ENCODE measurements around the gene AATK. TPM values are rescaled to one million over a fixed set of nuclear protein-coding genes. Genes with fewer than 3 reads are reported as not detected.

Gene AATK, protein sequence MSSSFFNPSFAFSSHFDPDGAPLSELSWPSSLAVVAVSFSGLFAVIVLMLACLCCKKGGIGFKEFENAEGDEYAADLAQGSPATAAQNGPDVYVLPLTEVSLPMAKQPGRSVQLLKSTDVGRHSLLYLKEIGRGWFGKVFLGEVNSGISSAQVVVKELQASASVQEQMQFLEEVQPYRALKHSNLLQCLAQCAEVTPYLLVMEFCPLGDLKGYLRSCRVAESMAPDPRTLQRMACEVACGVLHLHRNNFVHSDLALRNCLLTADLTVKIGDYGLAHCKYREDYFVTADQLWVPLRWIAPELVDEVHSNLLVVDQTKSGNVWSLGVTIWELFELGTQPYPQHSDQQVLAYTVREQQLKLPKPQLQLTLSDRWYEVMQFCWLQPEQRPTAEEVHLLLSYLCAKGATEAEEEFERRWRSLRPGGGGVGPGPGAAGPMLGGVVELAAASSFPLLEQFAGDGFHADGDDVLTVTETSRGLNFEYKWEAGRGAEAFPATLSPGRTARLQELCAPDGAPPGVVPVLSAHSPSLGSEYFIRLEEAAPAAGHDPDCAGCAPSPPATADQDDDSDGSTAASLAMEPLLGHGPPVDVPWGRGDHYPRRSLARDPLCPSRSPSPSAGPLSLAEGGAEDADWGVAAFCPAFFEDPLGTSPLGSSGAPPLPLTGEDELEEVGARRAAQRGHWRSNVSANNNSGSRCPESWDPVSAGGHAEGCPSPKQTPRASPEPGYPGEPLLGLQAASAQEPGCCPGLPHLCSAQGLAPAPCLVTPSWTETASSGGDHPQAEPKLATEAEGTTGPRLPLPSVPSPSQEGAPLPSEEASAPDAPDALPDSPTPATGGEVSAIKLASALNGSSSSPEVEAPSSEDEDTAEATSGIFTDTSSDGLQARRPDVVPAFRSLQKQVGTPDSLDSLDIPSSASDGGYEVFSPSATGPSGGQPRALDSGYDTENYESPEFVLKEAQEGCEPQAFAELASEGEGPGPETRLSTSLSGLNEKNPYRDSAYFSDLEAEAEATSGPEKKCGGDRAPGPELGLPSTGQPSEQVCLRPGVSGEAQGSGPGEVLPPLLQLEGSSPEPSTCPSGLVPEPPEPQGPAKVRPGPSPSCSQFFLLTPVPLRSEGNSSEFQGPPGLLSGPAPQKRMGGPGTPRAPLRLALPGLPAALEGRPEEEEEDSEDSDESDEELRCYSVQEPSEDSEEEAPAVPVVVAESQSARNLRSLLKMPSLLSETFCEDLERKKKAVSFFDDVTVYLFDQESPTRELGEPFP (N-terminal part only)
- 0.99 and 1.5 TPM in 2 replicates for total RNA-seq

DNA sequence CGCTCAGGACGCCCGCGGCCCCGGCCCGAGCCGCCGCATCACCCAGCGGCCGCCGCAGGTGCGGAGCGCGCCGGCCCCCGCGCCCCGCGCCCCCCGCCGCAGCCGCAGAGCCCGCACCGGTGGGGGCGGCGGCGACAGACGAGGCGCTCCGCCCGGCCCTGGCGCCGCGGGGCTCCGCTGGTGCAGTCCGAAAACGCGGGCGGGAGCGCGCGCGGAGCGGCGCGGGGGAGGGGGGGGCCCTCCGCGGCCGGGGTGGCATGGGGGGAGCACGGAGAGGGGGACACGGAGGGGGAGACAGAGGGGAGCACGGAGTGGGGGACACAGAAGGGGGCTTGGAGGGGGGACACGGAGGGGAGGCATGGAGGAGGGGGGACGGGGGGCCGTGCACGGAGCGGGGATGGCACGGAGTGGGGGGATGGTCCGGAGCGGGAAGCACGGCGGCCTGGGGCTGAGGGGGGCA lies at the start of gene AATK:
AATK (minus strand) TSS at position 189 of the 460 bp plus-strand sequence. CDS start 229 bp downstream, outside the sequence.
- DNase-seq (ENCODE audit: low read depth in 2 of 2): no peak

DNA sequence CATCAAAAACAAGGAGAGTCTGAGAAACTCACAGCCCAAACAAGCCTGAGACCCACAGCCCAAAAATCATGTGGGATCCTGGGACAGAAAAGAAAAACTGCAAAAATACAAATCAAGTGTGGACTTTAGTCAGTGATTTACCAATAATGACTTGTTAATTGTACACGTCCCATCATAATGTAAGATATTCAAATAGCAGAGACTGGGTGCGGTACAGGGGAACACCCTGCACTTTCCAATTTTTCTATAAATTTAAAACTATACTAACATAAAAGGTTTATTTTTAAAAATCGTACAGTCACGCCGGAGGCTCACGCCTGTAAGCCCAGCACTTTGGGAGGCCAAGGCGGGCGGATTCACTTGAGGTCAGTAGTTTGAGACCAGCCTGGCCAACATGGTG lies 48.0 kb upstream of the AATK start:
- DNase-seq (ENCODE audit: low read depth in 2 of 2): no peak

DNA sequence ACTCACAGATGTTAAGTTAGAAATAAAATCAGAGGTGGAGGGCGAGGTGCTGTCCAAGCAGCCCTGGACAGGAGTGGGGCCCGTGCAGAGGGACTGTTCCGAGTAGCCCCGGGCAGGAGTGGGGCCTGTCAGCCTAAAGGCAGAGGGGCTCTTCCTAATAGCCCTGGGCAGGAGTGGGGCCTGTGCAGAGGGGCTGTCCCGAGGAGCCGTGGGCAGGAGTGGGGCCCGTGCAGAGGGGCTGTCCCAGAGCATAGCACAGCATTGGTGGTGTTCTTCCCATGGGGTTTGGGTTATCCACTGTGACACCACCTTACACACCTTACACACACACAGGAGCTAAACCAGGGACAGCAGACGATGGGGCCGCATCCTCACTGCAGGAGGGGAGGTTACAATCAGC lies 46.3 kb upstream of the AATK start:
- DNase-seq (ENCODE audit: low read depth in 2 of 2): no peak

DNA sequence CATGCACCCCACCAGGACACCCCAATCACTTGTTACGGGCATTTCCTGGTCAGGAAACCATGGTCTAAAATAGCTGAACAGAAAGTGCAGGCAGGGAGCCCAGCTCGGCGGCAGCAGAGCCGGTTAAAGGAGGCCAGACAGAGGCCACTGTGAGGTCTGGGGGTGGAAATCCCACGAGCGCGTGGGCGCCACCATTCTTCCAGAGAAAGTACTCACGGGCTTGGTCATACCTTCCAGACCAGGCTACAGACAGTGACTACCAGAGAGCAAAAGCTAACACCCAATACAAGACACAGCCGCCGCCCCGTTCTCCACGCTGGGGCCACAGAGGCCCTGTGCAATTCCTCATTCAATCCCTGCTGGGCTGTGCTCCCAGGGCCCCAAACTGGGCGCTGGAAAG lies 44.8 kb upstream of the AATK start:
- DNase-seq (ENCODE audit: low read depth in 2 of 2): peak; percentile 40 to 71

DNA sequence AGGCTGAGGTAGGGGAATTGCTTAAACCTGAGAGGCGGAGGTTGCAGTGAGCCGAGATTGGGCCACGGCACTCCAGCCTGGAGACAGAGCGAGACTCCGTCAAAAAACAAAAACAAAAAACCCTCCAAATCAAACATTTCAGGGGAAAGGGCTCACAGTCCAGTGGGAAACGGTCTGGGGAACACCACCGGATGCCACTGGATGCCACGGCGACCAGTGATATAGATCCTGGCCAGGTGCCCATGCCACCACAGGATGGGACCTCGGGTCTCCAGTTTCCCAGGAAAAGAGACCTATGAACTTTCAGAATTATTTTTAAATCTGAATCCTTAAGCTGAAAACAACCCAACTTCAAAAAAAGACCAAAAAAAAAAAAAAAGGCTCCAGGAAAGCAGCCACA lies 44.4 kb upstream of the AATK start:
- peak in 1 of 2 donors; percentile 70 for DNase-seq (ENCODE audit: low read depth in 2 of 2)

DNA sequence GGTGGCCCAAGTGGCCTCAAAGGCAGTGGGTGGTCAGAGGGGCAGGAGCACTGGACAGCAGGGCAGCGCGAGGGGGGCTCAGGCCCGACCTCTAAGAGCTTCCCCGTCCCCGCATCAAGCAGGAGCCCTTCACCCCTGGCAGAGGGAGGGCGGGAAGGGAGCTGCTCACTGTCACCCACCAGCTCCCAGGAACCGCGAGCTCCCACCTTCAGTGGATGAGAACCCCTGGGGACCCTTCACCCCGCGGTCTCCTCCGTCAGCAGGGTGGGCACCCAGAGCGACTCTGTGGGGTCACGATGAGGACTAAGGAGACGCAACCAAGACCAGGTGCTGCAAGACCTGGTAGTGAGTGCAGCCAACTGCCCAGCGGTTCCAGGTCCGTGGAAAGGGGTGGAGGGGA lies 43.1 kb upstream of the AATK start:
- no peak for DNase-seq (ENCODE audit: low read depth in 2 of 2)

DNA sequence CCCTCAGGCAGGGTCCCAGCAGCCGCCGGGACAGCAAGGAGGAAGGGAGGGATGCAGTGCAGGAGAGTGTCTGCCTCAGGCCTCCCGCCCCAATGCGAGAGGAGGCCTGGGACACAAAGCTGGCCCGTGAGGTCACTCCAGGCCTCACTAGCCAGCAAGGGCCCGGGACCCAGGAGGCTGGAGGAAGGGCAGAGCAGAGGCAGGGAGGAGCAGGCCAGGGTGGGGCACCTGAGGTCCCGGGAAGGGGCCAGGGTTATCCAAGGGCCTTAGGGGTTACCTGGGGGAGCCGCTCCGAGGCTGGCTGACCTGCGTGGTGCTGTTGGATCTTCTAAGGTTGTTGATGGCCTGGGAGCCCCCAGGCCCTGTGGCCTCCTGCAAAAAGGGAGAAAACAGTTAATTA lies 42.6 kb upstream of the AATK start:
- DNase-seq (ENCODE audit: low read depth in 2 of 2): no peak

DNA sequence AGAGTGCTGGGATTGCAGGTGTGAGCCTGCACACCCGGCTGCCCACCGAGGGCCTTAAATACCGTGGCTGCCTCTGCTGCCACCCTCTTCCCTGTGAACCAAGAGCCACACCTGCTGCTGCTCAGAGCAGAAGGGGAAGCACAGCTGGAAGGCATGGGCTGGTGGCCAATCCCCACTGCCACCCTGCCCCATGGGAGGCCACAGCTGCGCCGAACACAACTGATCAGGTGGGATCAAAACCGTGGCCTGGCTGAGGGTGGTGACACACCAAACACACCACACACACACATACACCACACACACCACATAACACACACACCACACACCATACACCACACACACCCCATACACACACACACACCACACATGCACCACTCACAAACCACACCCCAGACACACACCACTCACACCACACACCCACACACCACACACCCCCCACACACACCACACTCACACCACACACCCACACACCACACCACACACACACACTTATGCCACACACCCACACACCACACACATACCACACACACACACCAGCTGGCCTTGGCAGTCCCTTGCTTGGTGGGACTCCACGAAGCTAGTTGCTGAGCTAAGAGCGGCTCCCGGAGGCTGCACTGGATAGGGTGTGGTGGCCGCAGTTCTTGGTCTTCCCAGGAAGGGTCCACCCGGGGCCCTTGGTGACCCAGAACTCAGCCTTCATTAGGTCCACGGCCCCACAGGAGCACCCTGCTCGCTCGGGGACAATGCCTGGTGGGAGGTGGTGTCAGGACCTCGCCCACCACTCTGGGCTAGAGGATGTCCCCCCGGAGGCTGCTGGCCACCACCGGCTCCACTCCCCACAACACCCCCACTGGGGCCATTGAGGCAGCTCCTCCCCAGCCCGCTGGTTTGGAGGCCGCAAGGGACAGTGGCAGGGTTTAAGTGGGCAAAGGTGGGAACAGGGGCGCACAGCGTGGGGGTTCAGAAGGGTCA lies 41.9 kb upstream of the AATK start:
- DNase-seq (ENCODE audit: low read depth in 2 of 2): no peak

DNA sequence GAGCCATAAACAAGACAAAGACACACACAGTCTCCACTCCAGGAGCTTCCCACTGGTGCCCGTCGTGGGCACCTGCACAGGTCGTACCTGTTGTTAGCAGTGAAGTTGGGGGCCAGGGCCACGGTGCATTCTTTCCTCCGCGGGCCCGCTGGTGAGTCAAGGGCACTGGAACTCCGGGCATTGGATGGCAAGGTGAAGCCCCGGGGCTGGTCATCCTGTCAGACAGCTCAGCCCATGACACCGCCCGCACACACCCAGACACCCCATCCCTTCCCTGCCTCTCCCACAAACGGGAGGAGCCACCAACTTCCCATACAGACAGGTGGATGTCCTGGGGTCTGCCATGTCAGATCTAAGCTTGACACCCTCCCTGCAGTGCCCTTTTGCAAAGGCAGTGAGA lies 40.6 kb upstream of the AATK start:
- no peak for DNase-seq (ENCODE audit: low read depth in 2 of 2)

DNA sequence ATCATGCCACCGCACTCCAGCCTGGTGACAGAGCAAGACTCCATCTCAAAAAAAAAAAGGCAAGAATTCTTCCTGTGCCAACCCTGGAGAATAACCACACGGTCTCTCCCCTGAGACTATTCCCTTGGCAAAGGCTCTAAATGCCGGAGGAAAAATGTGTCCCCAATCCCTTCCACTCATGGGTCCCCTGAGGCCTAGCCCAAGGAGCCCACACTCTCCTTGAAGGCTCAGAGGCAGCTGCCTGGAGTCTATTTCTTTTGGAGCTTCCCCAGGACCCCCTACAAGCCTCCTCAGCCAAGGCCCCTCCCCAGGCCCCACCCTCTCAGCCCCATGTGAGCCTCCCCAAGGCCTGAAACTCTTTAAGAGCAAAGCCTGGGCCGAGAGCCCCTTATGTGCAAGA lies 40.1 kb upstream of the AATK start:
- no peak for DNase-seq (ENCODE audit: low read depth in 2 of 2)

DNA sequence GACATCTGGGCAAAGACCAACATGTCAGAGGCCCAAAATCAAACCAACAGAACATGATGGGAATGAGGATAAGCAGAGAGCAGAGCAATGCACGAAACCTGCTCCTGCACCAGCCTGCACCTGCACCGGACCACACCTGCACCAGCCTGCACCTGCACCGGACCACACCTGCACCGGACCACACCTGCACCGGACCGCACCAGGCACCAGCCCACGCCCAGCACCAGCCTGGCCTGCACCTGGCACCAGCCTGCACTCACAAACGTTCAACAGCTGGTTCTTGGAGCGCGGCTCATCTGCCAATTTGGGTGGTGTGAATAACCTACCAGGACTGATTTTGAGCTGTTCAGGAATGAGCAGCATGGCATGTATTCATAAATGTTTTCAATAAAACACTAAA lies 38.6 kb upstream of the AATK start:
- no peak for DNase-seq (ENCODE audit: low read depth in 2 of 2)

DNA sequence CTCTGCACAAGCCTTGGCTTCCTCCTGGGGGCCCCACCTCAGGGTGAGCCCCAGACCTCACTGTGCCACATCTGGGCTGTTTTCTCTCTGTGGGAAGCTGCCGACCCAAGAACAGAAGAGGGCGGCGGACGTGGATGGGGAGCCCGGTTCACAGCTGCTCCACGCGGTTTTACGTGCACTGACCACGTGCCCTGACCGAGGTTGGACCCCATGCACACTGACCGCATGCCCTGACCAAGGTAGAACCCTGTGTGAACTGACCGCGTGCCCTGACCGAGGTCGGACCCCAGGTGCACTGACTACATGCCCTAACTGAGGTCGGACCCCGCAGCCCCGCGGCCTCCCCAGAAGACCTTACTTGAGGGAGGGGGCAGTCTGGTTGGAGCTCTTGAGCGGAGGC lies 37.1 kb upstream of the AATK start:
- no peak for DNase-seq (ENCODE audit: low read depth in 2 of 2)

DNA sequence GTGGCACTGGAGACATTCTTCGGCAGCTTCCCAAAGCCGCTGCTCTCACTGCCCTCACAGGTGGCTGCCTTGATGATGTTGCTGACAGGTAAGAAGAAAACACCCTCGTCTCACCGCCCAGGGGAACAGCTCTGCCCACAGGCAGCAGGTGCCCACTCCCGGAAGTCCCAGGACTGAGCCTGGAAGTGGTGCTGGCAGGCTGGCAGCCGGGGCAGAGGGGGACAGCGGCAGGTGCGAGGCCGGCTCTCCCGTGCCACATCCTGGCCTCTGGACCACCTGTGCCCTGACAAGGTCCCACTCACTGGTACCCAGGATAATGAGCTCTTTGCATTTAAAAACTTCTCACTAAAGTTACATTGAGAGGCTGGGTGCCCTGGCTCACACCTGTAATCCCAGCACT lies 36.3 kb upstream of the AATK start:
- no peak for DNase-seq (ENCODE audit: low read depth in 2 of 2)

DNA sequence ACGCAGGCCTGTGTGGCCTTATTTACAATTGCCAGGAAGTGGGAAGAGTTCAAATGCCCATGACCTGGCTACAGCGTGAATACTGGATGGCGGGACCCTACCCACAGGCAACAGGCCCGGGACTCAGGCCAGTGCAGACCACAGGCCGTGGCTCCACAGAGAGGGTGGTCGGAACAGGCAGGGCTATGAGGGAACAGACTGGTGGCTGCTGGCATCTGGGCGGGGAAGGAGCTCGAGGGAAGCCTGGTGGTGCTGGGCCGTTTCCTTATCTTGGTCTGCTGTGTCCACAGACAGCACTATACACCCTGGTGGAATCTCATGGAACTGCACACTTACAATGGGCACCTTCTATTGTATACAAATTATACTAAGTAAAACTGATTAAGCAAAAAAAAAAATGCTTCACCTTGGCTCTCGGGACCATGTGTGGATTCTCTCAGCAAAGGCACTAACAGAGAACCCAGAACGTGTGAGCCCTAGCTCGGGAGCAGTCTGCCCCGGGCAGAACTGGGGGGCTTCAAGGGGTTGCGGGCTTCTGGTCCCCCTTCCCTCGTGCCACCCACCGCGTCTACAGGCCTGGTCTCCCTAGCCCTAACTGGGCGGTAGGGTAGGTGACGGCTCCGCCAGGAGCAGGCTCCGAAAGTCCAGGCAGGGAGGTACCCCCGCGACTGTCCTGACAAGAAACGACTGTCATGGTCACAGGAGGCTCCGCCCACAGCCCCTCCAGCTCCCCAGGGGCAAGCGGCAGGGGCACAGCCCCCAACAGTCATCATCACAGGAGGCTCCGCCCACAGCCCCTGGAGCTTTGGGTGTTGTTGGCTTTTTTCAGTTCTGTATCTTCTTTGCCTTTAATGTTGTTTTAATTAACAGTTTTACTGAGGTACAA lies 34.9 kb upstream of the AATK start:
- DNase-seq (ENCODE audit: low read depth in 2 of 2): peak; percentile 79 to 84

DNA sequence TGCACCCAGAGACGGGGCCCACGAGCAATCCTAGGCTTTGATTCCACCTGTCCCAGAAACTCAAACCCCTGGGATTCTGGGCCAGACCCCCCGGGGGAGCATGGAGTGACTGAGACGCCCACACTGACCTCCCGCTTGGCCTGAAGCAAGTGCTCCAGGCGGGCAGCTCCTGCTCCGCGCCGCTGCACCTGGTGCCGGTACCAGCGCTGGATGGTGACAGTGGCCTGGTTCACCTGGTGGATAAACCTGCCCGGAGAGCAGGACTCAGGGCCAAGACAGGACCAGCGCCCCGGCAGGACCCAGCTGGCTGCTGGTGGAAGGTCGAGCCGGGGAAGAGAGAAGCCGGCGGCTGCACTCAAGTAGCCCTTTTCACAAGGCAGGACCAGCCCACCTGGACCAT lies 34.2 kb upstream of the AATK start:
- DNase-seq (ENCODE audit: low read depth in 2 of 2): no peak

DNA sequence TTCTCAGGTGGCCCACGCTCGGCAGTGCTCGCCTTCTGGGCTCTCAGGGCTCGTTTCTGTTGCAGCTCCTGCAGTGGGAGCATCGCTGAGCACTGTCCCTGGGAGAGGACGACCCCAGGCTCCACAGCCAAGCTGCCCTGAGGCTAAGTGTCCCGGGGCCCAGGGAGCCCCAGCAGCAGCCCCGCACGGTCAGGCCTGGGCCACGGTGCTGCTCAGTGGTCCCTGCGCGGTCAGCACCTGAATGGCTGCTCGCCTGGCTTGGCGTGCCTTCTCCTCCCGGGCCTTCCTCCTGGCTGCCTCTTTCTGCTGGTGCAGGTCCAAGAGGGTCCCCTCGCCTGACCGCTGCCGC lies 33.4 kb upstream of the AATK start:
- no peak for DNase-seq (ENCODE audit: low read depth in 2 of 2)

DNA sequence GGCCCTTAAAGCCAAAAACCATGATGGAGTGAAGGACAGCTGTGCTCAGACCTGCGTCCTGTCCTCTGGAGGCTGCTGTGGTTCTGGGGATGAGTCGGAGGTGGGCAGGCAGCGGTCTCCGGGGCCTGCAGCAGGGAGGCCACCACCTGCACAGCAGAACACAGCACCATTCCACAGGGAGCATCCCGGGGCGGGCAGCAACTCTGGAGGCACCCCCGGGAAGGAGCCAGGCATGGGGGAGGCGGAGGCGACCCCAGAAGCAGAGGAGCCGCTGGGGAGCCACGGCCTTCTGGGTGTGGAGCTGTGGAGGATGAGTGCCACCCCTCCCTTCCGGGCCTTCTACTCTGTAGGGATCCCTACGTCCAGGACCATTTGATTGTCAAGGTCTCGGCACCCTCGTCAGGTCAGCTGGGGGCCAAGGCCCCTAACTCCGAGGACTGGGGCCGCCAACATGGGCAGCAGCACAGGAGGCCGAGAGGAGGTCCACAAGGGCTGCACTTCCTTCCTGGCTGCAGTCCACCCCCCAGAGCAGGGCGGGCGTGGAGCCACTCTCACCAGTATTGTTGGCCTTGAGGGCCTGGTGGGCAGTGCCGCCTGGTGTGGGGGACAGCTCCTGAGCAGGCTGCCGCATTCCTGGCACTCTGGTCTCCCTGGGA lies 32.9 kb upstream of the AATK start:
- no peak for DNase-seq (ENCODE audit: low read depth in 2 of 2)

DNA sequence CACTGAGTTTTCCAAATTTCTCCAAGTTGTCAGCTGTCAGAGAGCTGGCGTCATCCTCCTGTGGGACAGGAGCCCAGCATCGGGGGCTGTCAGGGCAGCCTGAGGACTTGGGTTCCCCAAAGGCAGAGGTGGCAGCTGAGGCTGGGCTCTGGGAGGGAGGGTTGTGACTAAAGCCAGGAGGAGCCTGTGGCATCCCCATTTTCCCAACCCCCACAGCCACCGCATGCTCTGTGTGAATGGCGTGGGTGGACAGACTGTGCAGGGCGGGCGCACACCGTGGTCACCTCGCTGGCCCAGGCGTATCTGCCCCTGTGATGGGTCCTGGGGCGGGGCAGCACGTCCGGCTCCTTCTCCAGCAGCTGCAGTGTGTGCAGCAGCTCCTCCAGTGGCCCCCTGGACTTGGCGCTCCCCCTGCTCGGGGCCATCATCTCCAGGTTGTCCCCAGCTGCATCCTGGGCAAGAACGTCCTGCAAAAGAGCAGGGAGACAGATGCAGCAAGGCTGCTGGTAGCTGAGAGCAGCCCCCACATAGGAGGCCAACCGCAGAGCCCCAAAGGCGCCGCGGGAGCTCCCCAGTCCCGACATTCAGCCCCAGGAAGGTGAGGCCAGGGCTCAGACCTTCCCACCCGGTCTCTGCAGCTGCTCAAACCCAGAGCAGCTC lies 31.9 kb upstream of the AATK start:
- DNase-seq (ENCODE audit: low read depth in 2 of 2): no peak

DNA sequence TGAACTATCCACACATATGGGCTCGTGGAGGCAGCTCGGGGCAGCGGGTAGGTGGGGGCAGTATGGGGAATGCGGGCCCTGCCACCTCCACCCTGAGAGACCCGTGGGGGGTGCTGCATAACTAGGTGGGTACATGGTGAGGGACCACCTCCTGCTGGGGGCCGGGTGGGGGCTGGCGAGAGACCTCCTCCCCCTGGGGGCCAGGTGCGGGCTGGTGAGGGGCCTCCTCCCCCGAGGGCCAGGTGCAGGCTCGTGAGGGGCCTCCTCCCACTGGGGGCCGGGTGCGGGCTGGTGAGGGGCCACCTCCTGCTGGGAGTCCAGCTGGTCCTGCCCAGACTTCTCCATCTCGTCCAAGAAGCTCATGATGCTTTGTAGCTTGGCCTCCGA lies 31.4 kb upstream of the AATK start:
- DNase-seq (ENCODE audit: low read depth in 2 of 2): no peak
